ENCODE data around the gene SLC9A5.

Gene SLC9A5

GRCh38 chr16:67226804-67227566 is 21.8 kb upstream of the SLC9A5 start, which contains the start of gene TMEM208:
Gene TMEM208, plus strand, starts transcription at chr16:67227130. Its CDS starts 89 bp downstream, at chr16:67227219.
- no peaks in the 10 kb centered on the region for H3K9me2 ChIP-seq (ENCODE audit: low read depth, low read length)
- no peaks in the 10 kb centered on the region for H3K27me3 ChIP-seq (ENCODE audit: insufficient read depth, low read length)
- no peaks in the 10 kb centered on the region for H4K20me1 ChIP-seq (ENCODE audit: insufficient read depth, low read length)
- H3F3A ChIP-seq (ENCODE audit: insufficient read depth, low read length) = no peaks in the 10 kb centered on the region
- H3K4me3 ChIP-seq (ENCODE audit: low read depth, low read length, poor library complexity, severe bottlenecking) = peak within 1 kb of the TSS; percentile 88
- peak within 1 kb of the TSS; percentile 88 for H3K4me2 ChIP-seq (ENCODE audit: low read length)
- H3K4me1 ChIP-seq (ENCODE audit: insufficient read depth, low read length, severe bottlenecking) = peaks cover 17% of the 10 kb centered on the region
- peaks cover 9% of the 10 kb centered on the region for H3K79me2 ChIP-seq (ENCODE audit: insufficient read depth, low read length)
- H2AFZ ChIP-seq (ENCODE audit: low read length) = no peak within 1 kb of the TSS
- no peak within 1 kb of the TSS for H3K27ac ChIP-seq (ENCODE audit: low read depth, low read length, poor library complexity, severe bottlenecking)
- H3K36me3 ChIP-seq (ENCODE audit: insufficient read depth, low read length) = peaks cover 38% of the 10 kb centered on the region
- no peak for TF ChIP-seq EZH2 (IDR thresholded peaks at IDR 0.05; ENCODE audit: borderline replicate concordance, low read length)
- peak; percentile 46; the same call in 1 of the 2 replicates for TF ChIP-seq CTCF (IDR thresholded peaks at IDR 0.05; ENCODE audit: low read length)
- H3K9ac ChIP-seq (ENCODE audit: low read length) = peak within 1 kb of the TSS; percentile 82
- no peaks in the 10 kb centered on the region for H3K9me3 ChIP-seq (ENCODE audit: low read length)

GRCh38 chr16:67227567-67227921 is 21.2 kb upstream of the SLC9A5 start:
- H3K9me2 ChIP-seq (ENCODE audit: low read depth, low read length) = no peaks in the 10 kb centered on the region
- no peak overlapping the region for H2AFZ ChIP-seq (ENCODE audit: low read length)
- H3K79me2 ChIP-seq (ENCODE audit: insufficient read depth, low read length) = peaks cover 9% of the 10 kb centered on the region
- peaks cover 17% of the 10 kb centered on the region for H3K4me1 ChIP-seq (ENCODE audit: insufficient read depth, low read length, severe bottlenecking)
- H3K9me3 ChIP-seq (ENCODE audit: low read length) = no peaks in the 10 kb centered on the region
- no peaks in the 10 kb centered on the region for H3K27me3 ChIP-seq (ENCODE audit: insufficient read depth, low read length)
- H3K9ac ChIP-seq (ENCODE audit: low read length) = peak overlapping the region; percentile 82
- H3K4me3 ChIP-seq (ENCODE audit: low read depth, low read length, poor library complexity, severe bottlenecking) = peak overlapping the region; percentile 88
- peak overlapping the region; percentile 88 for H3K4me2 ChIP-seq (ENCODE audit: low read length)
- peaks cover 38% of the 10 kb centered on the region for H3K36me3 ChIP-seq (ENCODE audit: insufficient read depth, low read length)
- TF ChIP-seq CTCF (IDR thresholded peaks at IDR 0.05; ENCODE audit: low read length) = no peak
- no peak for TF ChIP-seq EZH2 (IDR thresholded peaks at IDR 0.05; ENCODE audit: borderline replicate concordance, low read length)
- no peaks in the 10 kb centered on the region for H3F3A ChIP-seq (ENCODE audit: insufficient read depth, low read length)
- no peak overlapping the region for H3K27ac ChIP-seq (ENCODE audit: low read depth, low read length, poor library complexity, severe bottlenecking)
- H4K20me1 ChIP-seq (ENCODE audit: insufficient read depth, low read length) = no peaks in the 10 kb centered on the region

GRCh38 chr16:67228034-67228785 is 20.6 kb upstream of the SLC9A5 start:
- Histone ChIP-seq H3K27ac (ENCODE audit: low read depth, low read length, poor library complexity, severe bottlenecking) (no peak overlapping the region), H4K20me1 (ENCODE audit: insufficient read depth, low read length) (no peaks in the 10 kb centered on the region), H3K36me3 (ENCODE audit: insufficient read depth, low read length) (peaks cover 38% of the 10 kb centered on the region), H3K27me3 (ENCODE audit: insufficient read depth, low read length) (no peaks in the 10 kb centered on the region), H3K4me2 (ENCODE audit: low read length) (peak overlapping the region; percentile 88), H2AFZ (ENCODE audit: low read length) (no peak overlapping the region), H3F3A (ENCODE audit: insufficient read depth, low read length) (no peaks in the 10 kb centered on the region), H3K79me2 (ENCODE audit: insufficient read depth, low read length) (peaks cover 9% of the 10 kb centered on the region), H3K9me2 (ENCODE audit: low read depth, low read length) (no peaks in the 10 kb centered on the region), H3K4me1 (ENCODE audit: insufficient read depth, low read length, severe bottlenecking) (peaks cover 17% of the 10 kb centered on the region), H3K4me3 (ENCODE audit: low read depth, low read length, poor library complexity, severe bottlenecking) (peak overlapping the region; percentile 88), H3K9me3 (ENCODE audit: low read length) (no peaks in the 10 kb centered on the region), H3K9ac (ENCODE audit: low read length) (peak overlapping the region; percentile 82; the same call in 1 of the 2 replicates)
- no peak for TF ChIP-seq CTCF (IDR thresholded peaks at IDR 0.05; ENCODE audit: low read length)
- TF ChIP-seq EZH2 (IDR thresholded peaks at IDR 0.05; ENCODE audit: borderline replicate concordance, low read length) = no peak
